ENCODE measurements around the gene BLOC1S1. TPM values are rescaled to one million over a fixed set of nuclear protein-coding genes. Genes with fewer than 3 reads are reported as not detected.

The BLOC1S1 gene
- total and polyA plus RNA-seq, 4 donors, result 87.3 to 351 (median 181) TPM

- DNase-seq, result peak; percentile 90 to 93
- no peaks in the 10 kb centered on the region for H3K4me1 ChIP-seq (ENCODE audit: control insufficient read depth in 1 of 2, insufficient read depth in 2 of 2, low read length in 2 of 2)
- no peaks in the 10 kb centered on the region for H3K36me3 ChIP-seq (ENCODE audit: control insufficient read depth in 1 of 2, insufficient read depth in 2 of 2, low read length in 1 of 2)
- ATAC-seq (ENCODE audit: low FRiP score), result peak; percentile 68
- H3K27me3 ChIP-seq (ENCODE audit: control insufficient read depth in 1 of 2, insufficient read depth in 2 of 2, low read length in 1 of 2), result no peaks in the 10 kb centered on the region
- no peak within 1 kb of the TSS for H3K4me3 ChIP-seq (ENCODE audit: low read length in 2 of 2)
- H3K27ac ChIP-seq (ENCODE audit: low read depth in 1 of 2, low read length in 2 of 2), result peak within 1 kb of the TSS; percentile 38 to 76
- intact Hi-C loops (cut with DNase I), result loop anchor here in 1 of 2 donors (2.0 to 5.0 kb wide), 3 partner anchors 13 to 63 kb away; partner anchors contain the start of gene ITGA7
- no peaks in the 10 kb centered on the region for H3K9me3 ChIP-seq (ENCODE audit: control insufficient read depth, low read length)
- WGBS, 2 donors, result 1 to 5% methylated on average over 6 of the region's 6 CpGs
Observed at GRCh38 chr12:55720071-55720564, 4.3 kb downstream of the BLOC1S1 start, which contains the start of gene RDH5. Gene RDH5 (plus strand): TSS chr12:55720393. CDS start chr12:55721185, 792 bp downstream.

GRCh38 chr12:55720894-55721444 lies 5.1 kb downstream of the BLOC1S1 start:
- Histone ChIP-seq H3K4me3 (ENCODE audit: low read length in 2 of 2) (no peak overlapping the region), H3K4me1 (ENCODE audit: control insufficient read depth in 1 of 2, insufficient read depth in 2 of 2, low read length in 2 of 2) (no peaks in the 10 kb centered on the region), H3K27me3 (ENCODE audit: control insufficient read depth in 1 of 2, insufficient read depth in 2 of 2, low read length in 1 of 2) (no peaks in the 10 kb centered on the region), H3K36me3 (ENCODE audit: control insufficient read depth in 1 of 2, insufficient read depth in 2 of 2, low read length in 1 of 2) (no peaks in the 10 kb centered on the region), H3K9me3 (ENCODE audit: control insufficient read depth, low read length) (no peaks in the 10 kb centered on the region), H3K27ac (ENCODE audit: low read depth in 1 of 2, low read length in 2 of 2) (peak overlapping the region in 1 of 2 donors; percentile 76)
- peak; percentile 94 to 96 for DNase-seq
- WGBS, 2 donors, result 0 to 3% methylated on average over 9 of the region's 9 CpGs
- intact Hi-C loops (cut with DNase I), result loop anchor here in 1 of 2 donors (2.0 to 5.0 kb wide), 3 partner anchors 14 to 64 kb away; partner anchors contain the start of gene ITGA7
- peak; percentile 80 for ATAC-seq (ENCODE audit: low FRiP score)

GRCh38 chr12:55721601-55722213 lies 5.9 kb downstream of the BLOC1S1 start:
- Histone ChIP-seq H3K9me3 (ENCODE audit: control insufficient read depth, low read length) (no peaks in the 10 kb centered on the region), H3K27ac (ENCODE audit: low read depth in 1 of 2, low read length in 2 of 2) (peak overlapping the region in 1 of 2 donors; percentile 72), H3K4me1 (ENCODE audit: control insufficient read depth in 1 of 2, insufficient read depth in 2 of 2, low read length in 2 of 2) (no peaks in the 10 kb centered on the region), H3K27me3 (ENCODE audit: control insufficient read depth in 1 of 2, insufficient read depth in 2 of 2, low read length in 1 of 2) (no peaks in the 10 kb centered on the region), H3K36me3 (ENCODE audit: control insufficient read depth in 1 of 2, insufficient read depth in 2 of 2, low read length in 1 of 2) (no peaks in the 10 kb centered on the region), H3K4me3 (ENCODE audit: low read length in 2 of 2) (no peak overlapping the region)
- intact Hi-C loops (cut with DNase I), result loop anchor here in 1 of 2 donors (2.0 to 5.0 kb wide), 3 partner anchors 15 to 64 kb away; partner anchors contain the start of gene ITGA7
- WGBS, 2 donors, result 33 to 36% methylated on average over 14 of the region's 14 CpGs
- DNase-seq, result peak; percentile 63 to 80
- ATAC-seq (ENCODE audit: low FRiP score), result no peak

GRCh38 chr12:55722948-55723347 lies 7.1 kb downstream of the BLOC1S1 start:
- DNase-seq, result peak; percentile 51 to 61
- intact Hi-C loops (cut with DNase I), result loop anchor here in 1 of 2 donors (5.0 kb wide), 1 partner anchor 66 kb away; no protein-coding TSS in a partner anchor
- Histone ChIP-seq H3K9me3 (ENCODE audit: control insufficient read depth, low read length) (no peaks in the 10 kb centered on the region), H3K4me1 (ENCODE audit: control insufficient read depth in 1 of 2, insufficient read depth in 2 of 2, low read length in 2 of 2) (no peaks in the 10 kb centered on the region), H3K4me3 (ENCODE audit: low read length in 2 of 2) (no peak overlapping the region), H3K27me3 (ENCODE audit: control insufficient read depth in 1 of 2, insufficient read depth in 2 of 2, low read length in 1 of 2) (no peaks in the 10 kb centered on the region), H3K27ac (ENCODE audit: low read depth in 1 of 2, low read length in 2 of 2) (peak overlapping the region in 1 of 2 donors; percentile 18), H3K36me3 (ENCODE audit: control insufficient read depth in 1 of 2, insufficient read depth in 2 of 2, low read length in 1 of 2) (no peaks in the 10 kb centered on the region)
- no peak for ATAC-seq (ENCODE audit: low FRiP score)
- 79 to 83% methylated on average over 8 of the region's 8 CpGs for WGBS, 2 donors

GRCh38 chr12:55723516-55724225 lies 7.8 kb downstream of the BLOC1S1 start:
- WGBS, 2 donors, result 2 to 7% methylated on average over 10 of the region's 10 CpGs

GRCh38 chr12:55724226-55724939 lies 8.5 kb downstream of the BLOC1S1 start:
- Histone ChIP-seq H3K4me3 (ENCODE audit: low read length in 2 of 2) (no peak overlapping the region), H3K9me3 (ENCODE audit: control insufficient read depth, low read length) (no peaks in the 10 kb centered on the region), H3K4me1 (ENCODE audit: control insufficient read depth in 1 of 2, insufficient read depth in 2 of 2, low read length in 2 of 2) (no peaks in the 10 kb centered on the region), H3K27me3 (ENCODE audit: control insufficient read depth in 1 of 2, insufficient read depth in 2 of 2, low read length in 1 of 2) (no peaks in the 10 kb centered on the region), H3K36me3 (ENCODE audit: control insufficient read depth in 1 of 2, insufficient read depth in 2 of 2, low read length in 1 of 2) (no peaks in the 10 kb centered on the region), H3K27ac (ENCODE audit: low read depth in 1 of 2, low read length in 2 of 2) (no peak overlapping the region)
- intact Hi-C loops (cut with DNase I), result loop anchor here in 1 of 2 donors (5.0 kb wide), 1 partner anchor 67 kb away; no protein-coding TSS in a partner anchor
- DNase-seq, result peak; percentile 76 to 87
- no peak for ATAC-seq (ENCODE audit: low FRiP score)
- WGBS, 2 donors, result 44 to 46% methylated on average over 11 of the region's 11 CpGs

More at GRCh38 chr12:55723516-55724225, 7.8 kb downstream of the BLOC1S1 start:
- Histone ChIP-seq H3K4me1 (ENCODE audit: control insufficient read depth in 1 of 2, insufficient read depth in 2 of 2, low read length in 2 of 2) (no peaks in the 10 kb centered on the region), H3K4me3 (ENCODE audit: low read length in 2 of 2) (no peak overlapping the region), H3K9me3 (ENCODE audit: control insufficient read depth, low read length) (no peaks in the 10 kb centered on the region), H3K36me3 (ENCODE audit: control insufficient read depth in 1 of 2, insufficient read depth in 2 of 2, low read length in 1 of 2) (no peaks in the 10 kb centered on the region), H3K27ac (ENCODE audit: low read depth in 1 of 2, low read length in 2 of 2) (no peak overlapping the region), H3K27me3 (ENCODE audit: control insufficient read depth in 1 of 2, insufficient read depth in 2 of 2, low read length in 1 of 2) (no peaks in the 10 kb centered on the region)
- peak; percentile 48 to 70 for DNase-seq
- intact Hi-C loops (cut with DNase I), result loop anchor here in 1 of 2 donors (5.0 kb wide), 1 partner anchor 66 kb away; no protein-coding TSS in a partner anchor
- no peak for ATAC-seq (ENCODE audit: low FRiP score)

GRCh38 chr12:55724940-55725309 lies 9.1 kb downstream of the BLOC1S1 start:
- Histone ChIP-seq H3K4me1 (ENCODE audit: control insufficient read depth in 1 of 2, insufficient read depth in 2 of 2, low read length in 2 of 2) (no peaks in the 10 kb centered on the region), H3K27me3 (ENCODE audit: control insufficient read depth in 1 of 2, insufficient read depth in 2 of 2, low read length in 1 of 2) (no peaks in the 10 kb centered on the region), H3K9me3 (ENCODE audit: control insufficient read depth, low read length) (no peaks in the 10 kb centered on the region), H3K4me3 (ENCODE audit: low read length in 2 of 2) (no peak overlapping the region), H3K36me3 (ENCODE audit: control insufficient read depth in 1 of 2, insufficient read depth in 2 of 2, low read length in 1 of 2) (no peaks in the 10 kb centered on the region), H3K27ac (ENCODE audit: low read depth in 1 of 2, low read length in 2 of 2) (no peak overlapping the region)
- DNase-seq (peak; percentile 47 to 64), ATAC-seq (ENCODE audit: low FRiP score) (no peak)
- WGBS, 2 donors, result 36 to 42% methylated on average over 3 of the region's 3 CpGs
- intact Hi-C loops (cut with DNase I), result loop anchor here in 1 of 2 donors (5.0 kb wide), 1 partner anchor 68 kb away; no protein-coding TSS in a partner anchor

- DNase-seq (peak; percentile 24 to 51), ATAC-seq (ENCODE audit: low FRiP score) (no peak)
- intact Hi-C loops (cut with DNase I), result no loop called here
- Histone ChIP-seq H3K4me3 (ENCODE audit: low read length in 2 of 2) (no peak overlapping the region), H3K27ac (ENCODE audit: low read depth in 1 of 2, low read length in 2 of 2) (no peak overlapping the region), H3K27me3 (ENCODE audit: control insufficient read depth in 1 of 2, insufficient read depth in 2 of 2, low read length in 1 of 2) (no peaks in the 10 kb centered on the region), H3K4me1 (ENCODE audit: control insufficient read depth in 1 of 2, insufficient read depth in 2 of 2, low read length in 2 of 2) (no peaks in the 10 kb centered on the region), H3K36me3 (ENCODE audit: control insufficient read depth in 1 of 2, insufficient read depth in 2 of 2, low read length in 1 of 2) (no peaks in the 10 kb centered on the region), H3K9me3 (ENCODE audit: control insufficient read depth, low read length) (no peaks in the 10 kb centered on the region)
- WGBS, 2 donors, result 18 to 24% methylated on average over 3 of the region's 3 CpGs
Observed at GRCh38 chr12:55725556-55725955, 9.7 kb downstream of the BLOC1S1 start.

All from aorta (tissue), 5 donors.